ENCODE measurements around the gene CRYL1.

GRCh38 chr13:20401931-20402856 lies 123.5 kb downstream of the CRYL1 start:
- TF ChIP-seq CTCF (IDR thresholded peaks at IDR 0.05) (no peak), ZFX (IDR thresholded peaks at IDR 0.05; ENCODE audit: borderline replicate concordance) (no peak)
